Pulmonary artery endothelial cell (primary cell): ENCODE measurements around the gene SYT10. TPM values are rescaled to one million over a fixed set of nuclear protein-coding genes. Genes with fewer than 3 reads are reported as not detected.
"Not testable (repeated sequence)": the region's sequence is repeated elsewhere in the genome, so short reads cannot be mapped to it uniquely, and the experiment has no call there.

Source experiments
- DNase-seq: peaks from one replicate; pipeline ENCODE4 v3.0.0-alpha.2; 2011; ENCODE audit warnings: low read depth, low spot score
- total RNA-seq: library from RNA; depleted of rRNA; stranded (reverse); fragments of >200 nt; gene quantifications from 2 replicates; pipeline ENCODE4 v1.2.3, GENCODE V29; 2014

The SYT10 gene, protein sequence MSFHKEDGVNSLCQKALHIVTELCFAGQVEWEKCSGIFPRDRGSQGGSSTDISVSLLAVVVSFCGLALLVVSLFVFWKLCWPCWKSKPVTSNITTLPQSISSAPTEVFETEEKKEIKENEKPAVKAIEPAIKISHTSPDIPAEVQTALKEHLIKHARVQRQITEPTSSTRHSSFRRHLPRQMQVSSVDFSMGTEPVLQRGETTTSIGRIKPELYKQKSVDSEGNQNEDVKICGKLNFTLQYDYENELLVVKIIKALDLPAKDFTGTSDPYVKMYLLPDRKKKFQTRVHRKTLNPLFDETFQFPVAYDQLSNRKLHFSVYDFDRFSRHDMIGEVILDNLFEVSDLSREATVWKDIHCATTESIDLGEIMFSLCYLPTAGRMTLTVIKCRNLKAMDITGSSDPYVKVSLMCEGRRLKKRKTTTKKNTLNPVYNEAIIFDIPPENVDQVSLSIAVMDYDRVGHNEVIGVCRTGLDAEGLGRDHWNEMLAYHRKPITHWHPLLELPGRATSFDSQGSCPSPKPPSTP
- total RNA-seq, result not detected in 2 replicates

- DNase-seq, result no peak
Measured at GRCh38 chr12:33439587-33440011, at the start of gene SYT10. Gene SYT10, minus strand, starts transcription at chr12:33439819. Its CDS starts 297 bp downstream, at chr12:33439522.

- DNase-seq, result no peak
Measured at GRCh38 chr12:33488036-33488435, 48.4 kb upstream of the SYT10 start.

- no peak for DNase-seq
Measured at GRCh38 chr12:33486058-33486457, 46.4 kb upstream of the SYT10 start.

- no peak for DNase-seq
Measured at GRCh38 chr12:33484161-33484560, 44.5 kb upstream of the SYT10 start.

- DNase-seq, result no peak
Measured at GRCh38 chr12:33480366-33480765, 40.7 kb upstream of the SYT10 start.

DNA sequence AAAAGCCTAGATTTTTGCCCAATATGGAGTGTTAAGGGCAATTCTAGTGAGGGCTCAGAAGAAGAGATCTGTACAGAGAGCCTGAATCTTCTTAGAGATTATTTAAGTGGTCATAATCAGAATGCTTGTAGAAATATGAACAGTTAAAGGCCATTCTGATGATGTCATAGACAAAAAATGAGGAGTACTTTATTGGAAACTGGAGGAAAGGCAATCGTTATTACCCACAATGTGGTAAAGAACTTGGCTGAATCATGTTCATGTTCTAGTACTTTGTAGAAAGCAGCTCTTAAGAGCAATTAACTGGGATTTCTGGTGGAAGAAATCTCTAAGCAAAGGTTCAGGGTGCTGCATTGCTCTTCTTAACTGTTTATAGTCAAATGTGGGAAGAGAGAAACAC lies 36.4 kb upstream of the SYT10 start:
- DNase-seq, result no peak

DNA sequence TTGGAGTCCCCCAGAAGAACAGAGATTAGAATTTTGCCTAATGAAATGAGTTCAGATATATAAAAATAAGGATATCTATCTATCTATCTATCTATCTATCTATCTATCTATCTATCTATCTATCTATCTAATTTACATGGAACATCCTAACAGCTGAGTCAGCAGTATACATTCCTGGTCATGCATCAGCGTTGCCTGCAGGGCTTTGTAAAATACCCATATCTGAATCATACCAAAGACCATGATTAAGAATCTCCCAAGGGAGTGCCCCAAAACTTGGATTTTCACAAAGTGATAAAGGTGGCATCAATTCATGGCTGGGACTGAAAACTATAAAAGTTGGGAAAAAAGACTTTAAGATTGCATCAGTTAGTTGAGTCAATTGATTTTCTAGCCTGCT lies 32.7 kb upstream of the SYT10 start:
- no peak for DNase-seq

DNA sequence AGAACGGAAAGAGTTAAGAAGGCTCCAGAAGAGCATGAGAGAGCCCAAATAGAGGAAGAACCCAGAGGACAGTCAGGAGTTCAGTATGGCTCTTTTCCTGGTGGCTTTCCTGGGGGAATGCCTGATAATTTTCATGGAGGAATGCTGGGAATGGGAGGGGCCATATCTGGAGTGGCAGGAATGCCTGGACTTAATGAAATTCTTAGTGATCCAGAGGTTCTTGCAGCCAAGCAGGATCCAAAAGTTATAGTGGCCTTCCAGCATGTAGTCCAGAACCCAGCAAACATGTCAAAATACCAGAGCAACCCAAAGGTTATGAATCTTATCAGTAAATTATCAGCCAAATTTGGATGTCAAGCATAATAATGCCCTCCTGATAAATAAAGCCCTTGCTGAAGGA lies 15.5 kb upstream of the SYT10 start:
- no peak for DNase-seq

DNA sequence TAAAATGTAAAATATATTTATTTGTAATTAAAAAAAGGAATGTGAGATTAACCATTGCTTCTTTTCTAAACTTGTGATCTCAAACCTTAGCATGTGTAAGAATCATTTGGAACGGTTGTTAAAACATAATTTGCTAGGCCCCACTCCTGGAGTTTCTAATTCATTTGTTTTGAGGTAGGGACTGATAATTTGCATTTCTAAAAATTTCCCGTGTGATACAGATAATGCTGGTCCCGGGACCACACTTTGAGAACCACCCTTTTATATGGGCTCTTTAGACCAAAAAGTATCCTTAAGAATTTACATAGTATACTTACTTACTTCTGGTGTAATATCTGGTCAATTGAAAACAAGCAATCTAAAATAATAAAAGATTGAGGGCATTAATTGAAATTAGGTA lies 10.9 kb upstream of the SYT10 start:
- no peak for DNase-seq

GRCh38 chr12:33440477-33440876 lies 858 bp upstream of the SYT10 start:
- DNase-seq, result no peak

- DNase-seq, result no peak
Measured at GRCh38 chr12:33438851-33439586, 600 bp downstream of the SYT10 start.

DNA sequence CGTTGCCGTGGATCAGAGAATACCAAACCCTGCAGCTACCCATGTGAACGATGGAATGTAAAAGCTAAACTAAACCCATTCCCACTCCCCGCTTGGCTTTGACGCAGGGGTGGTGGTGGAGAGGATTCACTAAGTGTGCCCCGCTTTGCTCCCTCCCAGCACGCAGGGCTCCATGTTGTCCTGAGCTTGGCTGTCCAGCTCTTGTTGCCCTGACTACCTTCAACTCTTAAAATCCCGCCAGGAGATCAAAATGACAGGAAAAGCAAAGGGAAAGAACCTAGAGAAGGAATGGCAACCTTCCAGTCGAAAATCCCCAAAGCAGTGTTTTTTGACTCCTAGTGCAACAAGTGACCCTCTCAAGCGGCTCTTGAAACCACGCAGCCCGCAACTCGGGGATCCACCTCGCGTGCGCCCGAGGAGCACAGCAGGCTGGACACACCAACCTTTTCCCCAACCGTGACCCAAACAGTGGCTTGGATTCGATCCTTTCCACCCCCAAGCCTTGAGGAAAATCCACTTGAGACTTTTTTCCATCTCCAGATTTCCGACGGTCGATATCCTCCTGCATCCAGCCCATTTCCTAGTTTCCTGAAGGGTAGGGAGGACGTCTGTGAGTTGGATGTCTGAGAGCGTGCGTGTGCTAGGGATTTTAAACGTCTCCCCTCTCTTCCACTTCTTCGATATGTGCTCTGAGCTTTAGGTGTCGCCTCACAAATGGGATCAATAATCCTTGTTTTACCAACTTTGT lies 1.4 kb downstream of the SYT10 start:
- DNase-seq, result no peak

GRCh38 chr12:33437598-33437997 lies 2.0 kb downstream of the SYT10 start:
- DNase-seq, result no peak

DNA sequence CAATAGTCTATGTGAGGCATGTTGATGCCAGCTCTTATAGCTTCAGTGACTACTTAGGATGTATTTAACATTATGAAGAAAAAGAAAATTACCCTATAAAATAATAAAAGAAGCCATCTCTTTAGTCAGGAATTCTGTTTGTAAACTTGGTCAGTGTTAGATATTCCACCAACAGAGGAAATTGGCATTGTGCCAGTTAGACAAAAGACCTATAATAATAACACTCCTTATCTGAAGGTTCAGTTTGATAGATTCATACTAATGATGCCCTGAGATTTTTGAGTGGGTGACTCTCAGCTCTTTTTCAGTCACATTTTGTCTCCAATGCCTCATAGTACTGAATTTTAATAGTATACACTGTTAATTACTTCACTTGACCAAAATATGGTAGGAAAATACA lies 6.6 kb downstream of the SYT10 start:
- DNase-seq, result no peak

GRCh38 chr12:33431648-33432047 lies 8.0 kb downstream of the SYT10 start:
- no peak for DNase-seq

GRCh38 chr12:33429468-33429867 lies 10.2 kb downstream of the SYT10 start:
- DNase-seq, result no peak

- DNase-seq, result no peak
Measured at GRCh38 chr12:33427071-33427470, 12.5 kb downstream of the SYT10 start.

GRCh38 chr12:33423706-33424105 lies 15.9 kb downstream of the SYT10 start:
- no peak for DNase-seq

- DNase-seq, result not testable (repeated sequence)
Measured at GRCh38 chr12:33412410-33412809, 27.2 kb downstream of the SYT10 start.

GRCh38 chr12:33383503-33383902 lies 56.1 kb downstream of the SYT10 start:
- no peak for DNase-seq

DNA sequence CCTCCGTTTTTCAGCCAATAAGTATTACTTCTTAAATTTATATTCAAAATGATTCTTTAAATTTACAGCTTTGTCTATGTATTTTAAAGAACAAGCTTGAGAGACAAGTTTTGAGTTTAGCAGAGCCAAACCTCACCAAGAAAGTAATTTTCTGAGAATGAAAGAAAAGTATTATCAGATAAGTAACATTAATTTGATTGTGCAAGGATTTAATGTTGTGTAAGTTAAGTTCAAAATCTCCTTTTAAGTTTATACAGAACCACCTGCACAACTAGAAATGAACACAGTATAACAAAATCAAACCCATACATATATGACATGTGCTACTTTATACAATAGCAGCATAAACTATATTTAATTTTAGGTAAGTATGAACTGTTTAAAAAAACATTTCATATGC lies 63.5 kb downstream of the SYT10 start:
- no peak for DNase-seq

- DNase-seq, result no peak
Measured at GRCh38 chr12:33370318-33370717, 69.3 kb downstream of the SYT10 start.
